Spinal cord (tissue), 10 donors: ENCODE results near the gene LAMA5. TPM values are rescaled to one million over a fixed set of nuclear protein-coding genes. Genes with fewer than 3 reads are reported as not detected.

Experiments used
- DNase-seq, 6 donors: peaks; one replicate each; pipeline versions ENCODE4 v3.0.0 to v3.0.0-alpha.2; 2013 to 2015; ENCODE audit warnings: low spot score in 6 of 6, low read depth in 4 of 6
- H3K27ac ChIP-seq: one replicate; pipeline ENCODE4 v1.5.1; 2013; ENCODE audit warnings: low read depth, low read length, control low read depth
- H3K27me3 ChIP-seq: one replicate; pipeline ENCODE4 v1.6.1; 2013; ENCODE audit warnings: low read length; ENCODE audit not compliant: control insufficient read depth, insufficient read depth
- H3K36me3 ChIP-seq: one replicate; pipeline ENCODE4 v1.6.1; 2013; ENCODE audit warnings: low read length; ENCODE audit not compliant: control insufficient read depth, insufficient read depth
- H3K4me1 ChIP-seq: one replicate; pipeline ENCODE4 v1.6.1; 2013; ENCODE audit warnings: low read length; ENCODE audit not compliant: control insufficient read depth, insufficient read depth
- H3K4me3 ChIP-seq: one replicate; pipeline ENCODE4 v1.5.1; 2013; ENCODE audit warnings: low read depth, low read length, control low read depth
- H3K9me3 ChIP-seq: one replicate; pipeline ENCODE4 v1.6.1; 2013; ENCODE audit warnings: low read length; ENCODE audit not compliant: control insufficient read depth, insufficient read depth
- WGBS: methylation state at CpG from one replicate; pipeline ENCODE4 v1.1.5; 2013; ENCODE audit warnings: missing lambda C conversion rate; ENCODE audit not compliant: insufficient coverage; 5-methylcytosine and 5-hydroxymethylcytosine counted together
- polyA plus RNA-seq, 2 donors: library from polyadenylated mRNA; unstranded; fragments of 120-200 nt; gene quantifications; one replicate each; pipeline ENCODE4 v1.2.1, GENCODE V29; 2013; ENCODE audit not compliant: insufficient read length in 2 of 2
- total RNA-seq, 2 donors: library from RNA; depleted of rRNA in 1 of 2; stranded (reverse); fragments of 120-200 nt in 1 of 2; fragments of >200 nt in 1 of 2; gene quantifications; one replicate each; pipeline versions ENCODE4 v1.2.3 to v1.2.4, GENCODE V29; 2013 to 2014
- donor health status: healthy.

The LAMA5 gene
- total and polyA plus RNA-seq, 4 donors: 15.8 to 86.8 (median 64.8) TPM

GRCh38 chr20:62370807-62371587 is 3.9 kb upstream of the LAMA5 start:
- 63% methylated on average over 18 of the region's 18 CpGs for WGBS
- no peak for DNase-seq
- H3K27me3 ChIP-seq: peaks cover 5% of the 10 kb centered on the region
- no peak overlapping the region for H3K27ac ChIP-seq
- H3K9me3 ChIP-seq: no peaks in the 10 kb centered on the region
- H3K4me3 ChIP-seq: no peak overlapping the region
- peaks cover 71% of the 10 kb centered on the region for H3K4me1 ChIP-seq
- H3K36me3 ChIP-seq: no peaks in the 10 kb centered on the region

DNA sequence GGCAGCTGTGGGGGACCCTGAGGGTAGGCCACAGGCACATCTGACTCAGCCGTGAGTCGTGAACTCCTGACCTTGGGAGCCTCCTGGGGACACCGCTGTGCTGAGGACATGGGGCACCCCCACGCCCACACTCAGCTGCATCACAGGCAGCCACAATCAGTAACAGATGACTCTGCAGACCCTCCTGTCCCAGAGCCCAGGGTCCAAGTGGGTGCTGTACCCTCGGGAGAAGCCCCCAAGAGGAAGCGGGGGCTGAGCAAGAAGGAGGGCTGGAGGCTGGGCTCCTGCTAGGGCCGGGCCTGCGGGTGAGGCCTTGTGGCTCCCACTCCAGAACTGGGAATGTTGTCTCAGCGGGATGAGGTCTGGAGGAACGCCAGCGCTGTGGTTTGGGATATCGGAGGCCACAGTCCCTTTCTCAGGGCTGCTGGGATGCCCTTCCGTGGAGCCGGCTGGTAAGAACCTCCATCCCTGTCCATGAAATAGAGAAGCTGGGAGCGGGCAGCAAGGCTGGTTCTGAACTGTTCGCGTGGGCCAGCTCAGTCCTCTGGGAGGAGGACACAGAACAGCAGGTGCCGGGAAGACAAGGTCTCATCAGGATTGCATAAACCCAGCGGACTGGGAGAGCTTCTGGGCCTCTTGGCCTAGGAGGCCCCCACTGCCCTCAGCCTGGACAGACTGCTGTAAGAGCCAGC is 3.1 kb upstream of the LAMA5 start:
- Histone ChIP-seq H3K27ac (no peak overlapping the region), H3K4me1 (peaks cover 71% of the 10 kb centered on the region), H3K36me3 (peaks cover 5% of the 10 kb centered on the region), H3K4me3 (no peak overlapping the region), H3K9me3 (no peaks in the 10 kb centered on the region), H3K27me3 (peaks cover 5% of the 10 kb centered on the region)
- DNase-seq: no peak
- 63% methylated on average over 19 of the region's 19 CpGs for WGBS

DNA sequence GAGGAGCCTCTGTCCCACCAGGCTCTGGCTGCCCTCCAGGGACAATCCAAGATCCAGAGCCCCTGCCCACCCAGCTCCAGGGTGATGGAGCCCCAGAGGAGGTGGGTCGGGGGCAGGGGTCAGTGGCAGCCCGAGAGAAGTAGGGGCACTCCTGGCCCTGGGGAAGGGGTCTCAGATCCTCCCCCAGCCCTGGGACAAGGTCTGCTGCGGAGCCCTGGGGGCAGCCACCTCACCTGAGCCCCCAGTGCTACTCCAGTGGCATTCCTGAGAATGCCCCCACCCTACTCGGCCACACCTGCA is 2.7 kb upstream of the LAMA5 start:
- Histone ChIP-seq H3K27ac (no peak overlapping the region), H3K4me1 (peaks cover 71% of the 10 kb centered on the region), H3K27me3 (peaks cover 5% of the 10 kb centered on the region), H3K9me3 (no peaks in the 10 kb centered on the region), H3K4me3 (no peak overlapping the region), H3K36me3 (peaks cover 10% of the 10 kb centered on the region)
- WGBS: 65% methylated on average over 4 of the region's 4 CpGs
- no peak for DNase-seq

DNA sequence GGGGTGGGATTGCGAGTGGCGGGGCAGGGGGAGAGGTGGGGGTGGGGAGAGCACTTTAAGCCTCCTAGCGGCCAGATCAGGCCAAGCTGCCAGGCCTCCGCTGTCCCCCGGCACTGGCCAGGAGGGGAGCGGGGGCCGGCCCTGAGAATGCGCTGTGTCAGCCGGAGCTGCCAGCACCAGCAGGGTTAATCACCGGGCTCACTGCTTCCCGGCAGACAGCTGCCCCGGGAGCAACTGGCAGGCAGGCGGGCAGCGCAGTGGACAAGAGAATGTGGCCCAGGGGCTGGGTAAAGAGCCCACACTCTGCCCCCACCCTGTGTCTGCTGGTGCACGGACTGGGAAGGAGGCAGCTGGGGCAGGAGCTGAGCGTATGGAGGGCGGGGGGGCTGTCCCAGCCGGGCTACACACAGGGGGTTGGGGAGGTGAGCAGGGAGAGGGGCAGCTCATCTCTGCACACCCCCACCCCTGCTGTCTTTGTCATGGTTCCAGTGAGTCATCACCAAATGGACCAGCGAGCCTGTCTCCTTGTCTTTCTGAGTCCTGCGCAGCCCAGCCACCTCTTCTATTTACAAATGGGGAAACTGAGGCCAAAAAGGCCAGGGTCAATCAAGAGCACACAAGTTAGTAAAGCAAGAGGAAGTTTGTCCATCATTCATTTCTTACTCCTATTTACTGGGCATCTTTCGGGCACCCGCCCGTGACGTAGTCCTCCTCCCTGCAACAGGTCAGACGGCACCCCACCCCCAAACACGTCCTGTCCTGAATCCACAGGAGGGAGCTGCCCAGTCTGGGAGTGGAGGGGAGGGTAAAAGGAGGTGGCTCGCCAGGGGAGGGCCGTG is 2.1 kb upstream of the LAMA5 start:
- no peak overlapping the region for H3K27ac ChIP-seq
- peak in 2 of 6 donors; percentile 69 to 71 for DNase-seq
- WGBS: 4% methylated on average over 13 of the region's 28 CpGs
- H3K4me3 ChIP-seq: no peak overlapping the region
- H3K36me3 ChIP-seq: peaks cover 16% of the 10 kb centered on the region
- peaks cover 5% of the 10 kb centered on the region for H3K27me3 ChIP-seq
- peaks cover 71% of the 10 kb centered on the region for H3K4me1 ChIP-seq
- H3K9me3 ChIP-seq: no peaks in the 10 kb centered on the region

DNA sequence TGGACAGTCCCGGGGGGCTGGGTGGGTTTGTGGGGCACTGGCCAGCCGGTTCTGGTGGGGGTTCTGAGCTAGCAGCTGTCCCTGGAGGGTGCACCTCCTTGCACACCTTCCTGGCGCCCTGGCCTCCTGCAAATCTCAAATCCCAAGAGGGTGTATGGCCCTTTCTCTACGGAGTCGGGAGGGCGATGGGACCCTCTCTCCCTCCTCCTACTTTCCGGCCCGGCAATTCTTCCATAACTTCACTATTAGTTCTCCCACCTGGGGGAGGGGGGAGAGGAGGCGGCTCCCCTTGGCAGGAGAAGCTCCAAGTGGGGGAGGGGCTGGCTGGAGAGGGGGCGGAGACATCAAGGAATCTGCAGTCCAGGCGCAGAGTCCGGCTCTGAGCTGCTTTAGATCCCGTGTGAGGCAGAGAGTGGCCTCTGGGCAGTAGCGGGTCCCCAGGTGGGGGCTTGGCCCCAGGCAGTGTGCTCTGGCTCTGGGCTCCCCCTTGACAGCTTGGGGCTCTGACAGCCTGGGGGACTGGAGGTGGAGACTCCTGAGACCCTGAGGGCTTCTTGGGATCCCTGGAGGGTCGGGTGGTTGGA is 1.4 kb upstream of the LAMA5 start:
- peaks cover 20% of the 10 kb centered on the region for H3K36me3 ChIP-seq
- H3K4me3 ChIP-seq: no peak overlapping the region
- 3% methylated on average over 8 of the region's 15 CpGs for WGBS
- peaks cover 5% of the 10 kb centered on the region for H3K27me3 ChIP-seq
- DNase-seq: peak in 1 of 6 donors; percentile 64
- H3K27ac ChIP-seq: peak overlapping the region; percentile 57
- no peaks in the 10 kb centered on the region for H3K9me3 ChIP-seq
- peaks cover 73% of the 10 kb centered on the region for H3K4me1 ChIP-seq

GRCh38 chr20:62367633-62368391 is 700 bp upstream of the LAMA5 start:
- DNase-seq: peak in 2 of 6 donors; percentile 48 to 76
- no peaks in the 10 kb centered on the region for H3K9me3 ChIP-seq
- H3K27me3 ChIP-seq: peaks cover 5% of the 10 kb centered on the region
- H3K4me1 ChIP-seq: peaks cover 80% of the 10 kb centered on the region
- H3K36me3 ChIP-seq: peaks cover 26% of the 10 kb centered on the region
- WGBS: 3% methylated on average over 37 of the region's 37 CpGs
- H3K4me3 ChIP-seq: peak overlapping the region; percentile 1
- peak overlapping the region; percentile 57 for H3K27ac ChIP-seq

DNA sequence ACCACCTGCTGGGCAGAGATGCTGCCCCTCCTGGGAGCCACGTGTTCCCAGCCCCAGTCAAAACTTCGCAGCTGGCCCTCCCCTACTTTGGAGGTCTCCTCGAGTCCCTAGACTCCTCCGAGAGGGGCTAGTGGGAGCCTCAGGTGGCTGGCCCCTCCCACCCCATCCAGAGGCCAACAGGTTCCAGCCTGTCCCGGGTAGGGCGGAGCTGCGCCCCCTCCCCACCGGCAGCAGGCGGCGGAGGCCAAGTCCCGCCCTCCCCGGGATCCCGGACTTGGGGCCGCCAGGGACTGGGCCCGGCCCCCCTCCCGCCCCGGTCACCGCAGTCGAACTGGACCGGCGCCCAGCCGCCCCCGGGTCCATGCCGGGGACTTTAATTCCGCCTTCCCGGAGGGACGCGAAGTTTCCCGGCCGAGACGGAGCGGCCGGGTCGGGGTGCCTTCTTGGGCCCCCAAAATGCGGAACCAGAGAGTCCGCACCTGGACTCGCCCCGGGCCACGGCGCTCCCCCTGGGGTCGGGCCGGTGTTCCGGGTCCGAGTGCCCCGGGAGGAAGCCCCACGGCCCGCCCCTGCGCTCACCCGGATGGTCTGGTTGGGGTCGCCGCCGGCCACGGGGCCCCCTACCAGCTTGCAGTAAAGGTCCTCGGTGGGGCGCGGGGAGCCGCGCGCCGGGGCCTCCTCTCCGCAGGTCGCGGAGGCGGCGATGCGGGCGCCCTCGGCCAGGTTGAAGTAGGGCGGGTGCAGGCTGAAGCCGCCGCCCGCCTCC is 559 bp downstream of the LAMA5 start:
- Histone ChIP-seq H3K4me1 (peaks cover 93% of the 10 kb centered on the region), H3K27ac (no peak overlapping the region), H3K4me3 (peak overlapping the region; percentile 46), H3K9me3 (no peaks in the 10 kb centered on the region), H3K27me3 (peaks cover 5% of the 10 kb centered on the region), H3K36me3 (peaks cover 37% of the 10 kb centered on the region)
- DNase-seq: no peak
- WGBS: under 1% methylated on average over 72 of the region's 72 CpGs

- H3K9me3 ChIP-seq: no peaks in the 10 kb centered on the region
- peaks cover 43% of the 10 kb centered on the region for H3K36me3 ChIP-seq
- H3K27ac ChIP-seq: no peak overlapping the region
- H3K27me3 ChIP-seq: peaks cover 5% of the 10 kb centered on the region
- DNase-seq: no peak
- peaks cover 94% of the 10 kb centered on the region for H3K4me1 ChIP-seq
- peak overlapping the region; percentile 46 for H3K4me3 ChIP-seq
- WGBS: 36% methylated on average over 5 of the region's 10 CpGs
Measured at GRCh38 chr20:62365814-62366369, 1.2 kb downstream of the LAMA5 start.
